ENCODE measurements around the gene ARRDC2.

The ARRDC2 gene

DNA sequence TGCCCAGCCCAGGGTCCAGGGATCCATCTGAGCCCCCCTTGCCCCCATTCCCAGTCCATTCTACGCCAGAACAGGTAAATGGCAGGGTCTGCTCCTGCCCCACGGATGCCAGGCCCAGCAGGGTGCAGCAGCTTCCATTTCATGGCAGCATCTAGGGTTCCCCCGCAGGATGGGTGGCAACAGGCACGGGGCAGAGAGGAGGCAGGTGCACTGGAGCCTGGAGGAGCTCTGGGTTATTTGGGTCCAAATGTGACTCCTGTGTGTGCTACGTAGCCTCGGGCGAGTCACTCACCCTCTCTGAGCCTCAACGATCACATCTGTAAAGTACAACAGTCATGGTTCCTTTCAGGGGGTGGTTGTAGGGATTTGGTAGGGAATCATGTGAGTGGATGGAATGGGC, 51.3 kb downstream of the ARRDC2 start:
- DNase-seq: no peak

DNA sequence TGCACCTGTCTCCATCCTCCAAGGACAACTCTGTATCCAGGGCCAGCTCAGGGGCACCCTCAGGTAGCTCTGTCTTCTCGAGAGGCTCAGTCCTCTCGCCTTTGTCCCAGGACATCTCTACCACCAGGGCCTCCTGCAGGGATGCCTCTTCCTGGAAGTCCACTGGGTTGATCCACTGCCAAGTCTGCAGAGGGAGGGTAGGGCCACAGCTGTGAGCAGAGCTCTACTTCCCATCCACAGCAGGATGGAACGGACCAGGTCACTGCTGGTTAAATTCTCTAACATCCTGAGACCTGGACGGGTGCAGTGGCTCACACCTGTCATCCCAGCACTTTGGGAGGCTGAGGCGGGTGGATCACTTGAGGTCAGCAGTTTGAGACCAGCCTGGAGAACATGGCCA, 51.9 kb downstream of the ARRDC2 start:
- no peak for DNase-seq

DNA sequence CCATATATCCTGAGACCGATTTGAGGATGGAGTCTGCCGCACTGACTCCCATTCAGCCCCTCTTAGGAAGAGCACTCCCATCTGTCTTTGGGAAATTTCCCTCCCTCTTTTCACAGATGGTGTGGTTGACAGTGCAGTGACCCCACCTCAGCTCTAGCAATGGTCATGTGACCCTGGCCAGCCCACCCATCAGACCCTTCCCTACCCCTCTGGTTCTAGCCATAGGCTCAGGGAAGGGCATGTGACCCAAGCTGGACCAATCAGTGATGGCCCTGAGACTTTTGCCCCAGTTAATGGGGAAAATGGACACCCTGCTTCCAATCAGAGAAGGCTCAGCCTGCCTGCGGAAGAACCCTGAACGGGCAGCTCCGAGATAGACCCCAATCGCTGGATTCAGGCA, 52.5 kb downstream of the ARRDC2 start:
- DNase-seq: no peak

DNA sequence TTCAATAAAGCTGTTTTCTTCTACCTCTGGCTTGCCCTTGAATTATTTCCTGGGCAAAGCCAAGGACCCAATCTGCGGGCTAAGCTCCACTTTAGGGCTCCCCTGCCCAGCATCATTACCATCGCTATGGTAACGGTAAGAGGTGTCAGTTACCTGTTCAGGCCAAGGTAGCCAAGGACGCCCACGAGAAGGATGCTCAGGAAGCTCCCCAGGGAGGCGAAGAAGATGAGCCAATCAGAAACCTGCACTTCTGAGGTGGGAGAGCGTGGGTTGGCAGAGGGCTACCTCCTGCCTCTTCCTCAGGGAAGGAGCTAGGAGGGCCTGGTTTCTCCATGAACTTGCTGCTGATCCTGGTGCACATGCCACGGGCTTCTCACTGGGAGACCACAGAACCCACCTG, 54.1 kb downstream of the ARRDC2 start:
- no peak for DNase-seq

DNA sequence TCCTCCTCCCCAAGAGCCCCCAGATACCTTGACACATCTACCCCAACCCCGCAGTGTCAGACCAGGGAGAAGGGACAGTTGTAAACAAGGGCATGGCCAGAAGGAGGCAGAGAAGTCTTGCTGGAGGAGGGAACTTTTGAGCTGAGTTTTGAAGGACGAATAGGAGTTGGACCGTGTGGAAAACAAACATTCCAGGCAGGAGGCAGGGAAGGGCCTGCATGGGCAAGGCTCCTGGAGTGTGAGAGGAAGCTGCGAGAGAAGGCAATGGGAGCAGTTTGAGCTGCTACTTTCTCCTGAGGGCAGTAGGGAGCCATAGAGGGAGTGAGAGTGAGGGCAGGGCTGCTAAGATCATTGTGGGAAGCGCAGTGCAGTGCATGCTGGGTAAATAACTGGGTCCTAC, 55.5 kb downstream of the ARRDC2 start:
- no peak for DNase-seq
